GM15510 (cell line): ENCODE results near the gene PDZRN4.

ENCODE experiments used
- POLR2A ChIP-seq: IDR thresholded peaks from 3 replicates; pipeline ENCODE4 v1.6.1; 2011; ENCODE audit warnings: borderline replicate concordance; ENCODE audit not compliant: insufficient read length; ENCODE audit errors: extremely low read depth

Gene PDZRN4

GRCh38 chr12:41254004-41254914 lies 66.1 kb downstream of the PDZRN4 start:
- TF ChIP-seq POLR2A: no peak

- TF ChIP-seq POLR2A: no peak
Measured at GRCh38 chr12:41264281-41264680, 76.2 kb downstream of the PDZRN4 start.

- TF ChIP-seq POLR2A: no peak
Measured at GRCh38 chr12:41269056-41269455, 80.9 kb downstream of the PDZRN4 start.

GRCh38 chr12:41271489-41271888 lies 83.4 kb downstream of the PDZRN4 start:
- TF ChIP-seq POLR2A: no peak

GRCh38 chr12:41274643-41275042 lies 86.5 kb downstream of the PDZRN4 start:
- no peak for TF ChIP-seq POLR2A

DNA sequence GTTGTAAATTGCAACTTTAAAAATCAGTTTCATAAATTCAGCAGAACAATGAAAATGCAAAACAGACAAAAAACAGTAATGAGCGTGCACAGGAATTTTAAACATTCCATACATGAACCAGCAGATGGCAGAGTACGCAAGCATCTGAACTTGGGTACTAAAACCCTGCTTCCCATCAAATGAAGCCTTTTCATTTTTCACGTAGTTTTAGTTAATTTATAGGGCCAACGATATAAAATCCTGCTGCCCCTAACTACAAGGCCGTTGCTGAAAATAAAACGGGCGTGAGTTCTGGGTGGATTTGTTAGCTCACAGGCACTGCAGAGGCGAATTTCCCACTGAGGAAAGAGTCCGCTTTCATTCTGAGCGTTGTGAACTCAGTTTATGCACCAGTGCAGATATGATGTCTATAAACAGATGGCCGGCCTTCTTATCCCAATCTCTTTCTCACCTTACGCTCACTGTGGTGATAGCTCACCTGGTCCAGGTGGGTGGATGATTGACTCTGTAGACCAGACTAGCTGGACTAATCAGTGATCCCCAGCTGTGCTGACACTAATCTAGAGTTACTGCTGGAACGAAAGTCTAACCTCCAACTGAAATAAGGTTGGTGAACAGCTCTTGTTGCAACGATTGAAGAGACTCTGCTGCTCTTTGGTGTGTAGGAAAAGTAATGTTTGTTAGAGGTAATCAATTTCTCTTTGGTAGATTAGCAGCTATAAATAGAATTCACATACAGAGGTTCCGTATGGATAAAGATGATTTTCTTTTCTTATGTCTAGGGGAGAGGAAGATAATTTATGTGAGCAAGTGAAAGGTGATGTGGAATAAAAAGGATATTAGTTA lies 89.2 kb downstream of the PDZRN4 start:
- TF ChIP-seq POLR2A: no peak

DNA sequence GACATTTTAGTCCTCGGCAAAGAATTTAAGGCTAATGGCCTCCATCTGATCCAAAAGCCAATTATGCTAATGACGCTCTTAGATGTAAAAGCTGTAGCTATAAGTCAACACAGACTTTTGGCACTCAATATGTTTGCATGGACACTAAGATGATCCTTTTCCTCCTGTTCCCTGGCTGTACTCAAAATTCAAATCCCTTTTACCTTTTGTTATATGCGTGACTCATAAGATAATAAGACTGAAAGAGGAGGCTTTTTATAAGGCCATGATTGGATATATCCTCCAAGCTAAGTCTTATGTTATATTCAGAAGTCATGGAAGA lies 89.8 kb downstream of the PDZRN4 start:
- TF ChIP-seq POLR2A: no peak

DNA sequence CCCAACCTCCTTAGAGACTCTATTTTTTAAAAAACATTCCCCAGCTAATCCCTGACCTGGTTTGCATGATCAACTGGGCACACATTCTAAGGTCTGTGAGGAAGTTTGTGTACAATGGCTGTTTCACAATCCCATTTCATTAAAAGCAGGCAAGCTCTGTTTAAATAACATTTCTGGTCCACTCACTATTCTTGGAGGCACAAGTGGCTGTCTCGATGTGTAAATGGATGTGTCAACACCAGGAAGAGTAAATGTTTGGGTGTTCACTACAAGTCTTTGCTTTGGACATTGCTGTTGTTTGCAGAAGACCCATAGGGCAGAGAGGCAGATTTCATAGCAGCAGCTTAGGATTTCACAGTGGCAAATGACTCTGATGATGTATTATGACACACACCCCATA lies 98.3 kb downstream of the PDZRN4 start:
- TF ChIP-seq POLR2A: no peak

- TF ChIP-seq POLR2A: no peak
Measured at GRCh38 chr12:41287500-41288141, 99.5 kb downstream of the PDZRN4 start.

DNA sequence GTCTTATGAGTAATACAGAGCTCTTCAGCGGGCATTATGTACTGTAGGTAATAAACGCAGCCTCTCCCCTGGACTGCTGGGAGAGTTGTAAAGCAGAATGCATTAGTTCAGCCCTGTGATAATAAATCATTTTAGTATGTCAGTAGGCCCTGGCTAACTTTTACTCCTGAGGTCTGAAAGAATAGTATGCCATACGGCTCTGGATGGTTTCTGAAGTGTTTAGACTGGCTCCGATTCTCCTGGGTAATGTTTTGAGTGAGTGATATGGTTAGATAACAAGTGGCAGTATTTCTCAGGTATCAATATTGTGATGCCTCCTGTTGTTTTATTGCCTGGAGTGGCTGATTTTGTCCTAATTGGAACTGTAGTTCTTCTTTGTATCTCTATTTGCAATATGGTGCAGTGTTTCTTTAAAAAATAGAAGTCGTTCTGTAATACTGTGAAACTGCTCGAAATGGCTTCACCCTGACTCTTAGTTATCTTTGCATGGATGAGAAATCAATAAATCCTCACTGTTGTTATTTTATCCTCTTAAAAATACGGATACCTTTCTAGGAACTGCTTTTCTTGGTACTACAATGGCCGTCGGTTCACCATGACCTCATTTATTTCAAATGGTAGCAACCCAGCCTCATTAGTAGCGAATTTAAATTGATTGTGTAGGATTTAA lies 100.2 kb downstream of the PDZRN4 start:
- TF ChIP-seq POLR2A: no peak

DNA sequence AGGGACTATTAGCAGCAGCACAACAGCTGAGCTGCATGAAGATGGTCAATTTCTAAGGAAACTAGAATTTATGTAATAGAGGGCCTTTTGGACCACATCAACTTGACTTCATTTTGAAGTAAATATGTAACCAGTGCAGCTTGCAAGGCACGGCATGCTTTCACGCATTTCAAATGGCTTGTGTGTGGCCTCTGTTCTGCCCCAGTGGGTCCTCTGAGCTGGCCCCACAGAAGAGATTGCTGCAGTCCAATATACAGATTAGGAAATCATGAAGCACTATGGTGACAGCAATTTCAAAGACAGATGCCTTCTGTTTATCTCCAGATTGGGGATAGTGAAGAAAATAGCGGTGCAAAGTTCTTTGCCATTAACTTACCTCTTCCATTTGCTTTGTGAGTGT lies 101.4 kb downstream of the PDZRN4 start:
- no peak for TF ChIP-seq POLR2A

- no peak for TF ChIP-seq POLR2A
Measured at GRCh38 chr12:41293011-41293410, 104.9 kb downstream of the PDZRN4 start.

DNA sequence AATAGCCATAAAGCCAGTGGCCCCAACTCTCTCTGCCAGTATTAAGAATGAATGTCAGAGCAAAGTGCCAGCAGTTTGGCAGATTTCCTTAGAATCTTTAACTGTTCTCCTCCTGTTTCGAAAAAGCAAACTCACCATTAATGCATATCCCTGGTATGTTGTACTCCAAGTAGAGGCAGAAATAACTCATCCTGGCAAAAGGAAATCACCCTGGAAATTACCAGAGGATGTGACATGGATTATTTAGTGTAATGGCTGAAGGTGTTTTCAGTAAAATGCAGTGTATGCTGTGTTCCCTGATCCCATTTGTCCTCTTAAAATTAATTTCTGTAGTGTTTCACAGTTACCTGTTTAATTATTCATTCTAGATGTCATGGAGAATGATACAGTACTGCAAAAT lies 105.3 kb downstream of the PDZRN4 start:
- TF ChIP-seq POLR2A: no peak

DNA sequence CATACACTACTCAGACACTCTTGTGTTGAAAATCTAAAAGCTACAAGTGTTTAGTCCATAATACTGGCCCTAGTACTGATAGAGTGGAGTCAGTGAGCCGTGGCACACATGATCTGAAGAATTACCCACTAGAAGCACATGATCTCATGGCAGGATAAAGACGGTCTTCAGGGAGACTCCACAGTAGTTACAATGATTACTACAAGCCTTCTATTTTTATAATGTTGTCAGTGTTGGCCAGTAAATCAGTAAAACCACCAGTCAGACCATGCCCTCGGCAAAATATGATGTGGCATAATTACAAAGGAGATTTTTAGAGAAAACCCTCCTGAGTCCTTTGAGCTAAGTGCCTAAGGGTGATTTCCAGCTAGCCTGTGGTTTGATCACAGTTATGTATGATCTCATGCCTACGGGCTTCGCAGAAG lies 114.9 kb downstream of the PDZRN4 start:
- TF ChIP-seq POLR2A: no peak

DNA sequence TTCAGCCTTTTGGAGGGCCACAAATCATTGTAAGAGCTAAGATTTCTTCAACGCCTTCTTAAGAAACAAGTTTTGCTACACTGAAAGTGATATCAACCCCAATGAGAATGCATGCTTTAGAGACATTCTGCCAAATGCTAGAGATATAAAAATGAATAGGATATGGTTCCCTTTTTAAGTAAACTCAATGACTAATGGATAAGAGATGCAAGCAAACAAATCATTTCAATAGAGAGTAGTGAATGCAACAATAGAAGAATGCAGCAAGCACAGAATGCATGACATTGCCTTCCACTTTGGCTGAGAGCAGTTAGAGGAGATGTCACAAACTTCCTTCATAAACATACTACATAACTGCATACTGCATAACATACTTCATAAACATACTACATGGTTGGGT lies 116.4 kb downstream of the PDZRN4 start:
- no peak for TF ChIP-seq POLR2A
